DMS53 (cell line): ENCODE results near the gene TENM4.

Experiments used
- DNase-seq: peaks from one replicate; lab custom pipeline; 2025; lab: John Stamatoyannopoulos, UW

TENM4 gene

DNA sequence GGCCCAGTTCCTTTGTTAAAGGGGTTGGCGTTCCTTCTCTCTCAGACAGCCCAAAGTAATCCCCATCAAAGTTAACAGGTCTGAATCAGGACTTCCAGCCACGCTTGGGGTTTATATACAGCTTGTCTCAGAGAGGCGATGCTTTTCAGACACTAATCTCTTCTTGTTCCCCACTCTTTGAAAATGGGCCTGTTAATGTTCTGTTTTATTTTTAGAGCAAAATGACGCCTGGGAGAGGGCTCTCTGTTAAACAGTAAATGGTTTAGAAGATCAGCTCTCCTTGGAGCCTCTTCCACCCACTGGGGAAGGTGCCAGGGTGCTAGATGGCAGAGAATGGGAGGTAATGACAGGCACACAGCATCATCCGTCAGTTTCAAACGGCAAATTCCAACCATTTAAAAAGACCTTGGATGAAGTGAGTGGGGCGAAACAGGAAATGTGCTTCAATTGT is 630.2 kb downstream of the TENM4 start:
- no peak for DNase-seq

DNA sequence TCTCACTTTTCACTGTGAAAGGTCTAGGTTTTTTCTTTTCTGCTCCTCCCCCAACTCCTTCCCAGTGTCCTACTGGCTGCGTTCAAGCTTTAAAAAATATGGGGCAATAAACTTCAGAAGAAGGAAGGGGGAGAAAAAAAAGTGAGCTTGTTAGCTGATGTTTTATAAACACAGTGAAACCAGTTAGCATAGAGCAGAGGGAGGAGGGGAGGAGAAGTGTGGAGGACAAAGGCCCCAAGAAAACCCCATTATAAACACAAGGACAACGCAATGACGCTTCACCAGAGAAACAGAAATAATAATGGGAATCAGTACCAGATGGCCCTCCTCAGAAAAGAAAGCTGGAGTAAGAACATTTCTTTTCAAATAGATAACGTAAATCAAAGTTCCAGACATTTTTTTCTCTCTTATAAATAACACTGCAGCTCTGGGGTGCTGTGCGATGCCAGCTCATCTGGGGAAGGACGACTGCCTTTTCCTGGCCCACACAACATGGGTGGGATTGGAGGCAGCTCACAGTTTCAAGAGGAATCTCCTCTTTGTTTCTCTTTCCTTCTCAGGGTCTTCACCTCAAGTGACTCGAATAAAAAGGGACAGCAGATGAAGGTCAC is 630.8 kb downstream of the TENM4 start:
- DNase-seq, result no peak

DNA sequence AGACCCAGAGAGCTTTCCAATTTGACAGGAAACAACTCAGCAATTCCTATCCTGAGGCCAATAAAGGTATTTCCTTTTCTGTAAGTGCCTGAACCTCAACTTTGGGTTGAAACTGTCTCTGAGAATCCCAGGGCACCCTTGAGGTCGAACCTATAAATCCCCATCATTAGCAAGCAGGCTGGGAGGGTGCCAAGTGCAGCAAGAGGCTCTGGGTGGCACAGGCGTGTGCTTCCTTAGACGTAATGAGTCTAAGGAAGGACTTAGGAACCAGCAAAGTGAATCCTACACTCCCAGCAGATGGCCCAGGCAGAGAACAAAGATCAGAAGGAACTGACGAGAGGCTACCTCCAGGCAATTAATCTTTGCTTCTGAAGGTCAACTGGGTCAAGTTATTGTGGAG is 631.9 kb downstream of the TENM4 start:
- DNase-seq, result no peak

DNA sequence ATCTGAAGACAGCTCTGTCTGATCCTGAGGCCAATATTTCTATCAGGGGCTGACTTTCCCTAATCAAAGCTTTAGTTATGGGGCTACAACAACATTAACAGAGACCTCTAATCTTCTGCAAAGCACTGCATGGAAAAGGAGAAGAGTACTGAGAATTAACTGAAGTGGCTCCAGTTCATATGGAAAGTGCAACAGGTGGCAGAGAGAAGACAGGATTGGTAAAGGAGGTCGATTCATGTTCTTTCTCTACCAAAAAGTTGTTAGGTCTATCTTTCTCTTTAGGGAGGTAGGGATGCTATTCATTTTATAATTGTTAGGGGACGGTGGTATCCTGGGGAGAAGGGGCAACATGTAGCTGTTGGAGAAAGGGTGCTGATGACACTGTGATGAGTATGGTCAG is 633.5 kb downstream of the TENM4 start:
- no peak for DNase-seq

DNA sequence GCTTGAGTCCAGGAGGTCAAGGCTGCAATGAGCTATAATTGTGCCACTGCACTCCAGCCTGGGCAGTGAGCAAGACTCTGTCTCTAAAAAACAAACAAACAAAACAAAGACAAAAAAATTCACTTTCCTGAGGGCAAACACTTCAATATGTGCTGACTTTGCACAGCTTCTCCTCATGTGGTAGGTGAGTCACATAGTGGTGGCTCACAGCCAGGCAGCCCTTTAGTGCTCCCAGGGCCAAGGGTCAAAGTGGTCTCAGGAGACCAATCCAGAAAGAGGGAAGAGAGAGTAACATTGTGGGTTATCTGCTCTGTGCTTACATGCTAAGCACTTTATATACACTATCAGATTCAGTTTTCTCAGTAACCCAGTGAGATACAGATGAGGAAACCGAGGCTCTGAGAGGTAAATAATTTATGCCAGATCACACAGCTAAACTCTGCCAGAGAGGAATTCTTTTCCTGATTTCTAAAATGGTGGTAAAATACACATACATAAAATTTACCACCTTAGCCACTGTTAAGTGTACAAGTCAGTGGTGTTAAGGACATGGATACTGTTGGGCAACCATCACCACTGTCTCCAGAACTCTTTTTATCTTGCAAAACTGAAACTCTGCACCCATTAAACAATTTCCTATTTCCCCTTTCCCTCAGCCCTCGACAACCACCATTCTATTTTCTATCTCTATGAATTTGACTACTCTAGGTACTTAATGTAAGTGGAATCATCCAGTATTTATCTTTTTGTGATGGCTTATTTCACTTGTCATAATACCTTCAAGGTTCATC is 634.4 kb downstream of the TENM4 start:
- DNase-seq, result peak; percentile 88

DNA sequence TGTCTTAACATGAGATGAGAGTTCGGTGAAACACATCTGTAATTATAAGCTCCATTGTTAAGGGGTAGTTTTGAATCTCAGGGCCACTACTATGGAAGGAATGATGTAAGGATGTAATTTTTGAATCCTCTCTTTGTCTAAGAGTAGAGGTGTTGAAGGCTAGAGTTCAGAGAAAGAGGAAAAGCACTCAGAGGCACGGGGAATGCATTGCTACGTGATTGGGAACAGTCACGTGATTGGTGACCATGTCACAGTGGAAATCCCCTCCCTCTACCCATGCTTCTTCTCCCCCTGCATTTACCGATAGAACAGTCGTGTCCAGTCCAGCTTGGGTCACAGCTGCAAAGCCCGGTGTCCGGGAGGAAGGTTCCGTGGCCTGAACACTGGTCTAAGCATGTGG is 635.8 kb downstream of the TENM4 start:
- DNase-seq, result no peak

DNA sequence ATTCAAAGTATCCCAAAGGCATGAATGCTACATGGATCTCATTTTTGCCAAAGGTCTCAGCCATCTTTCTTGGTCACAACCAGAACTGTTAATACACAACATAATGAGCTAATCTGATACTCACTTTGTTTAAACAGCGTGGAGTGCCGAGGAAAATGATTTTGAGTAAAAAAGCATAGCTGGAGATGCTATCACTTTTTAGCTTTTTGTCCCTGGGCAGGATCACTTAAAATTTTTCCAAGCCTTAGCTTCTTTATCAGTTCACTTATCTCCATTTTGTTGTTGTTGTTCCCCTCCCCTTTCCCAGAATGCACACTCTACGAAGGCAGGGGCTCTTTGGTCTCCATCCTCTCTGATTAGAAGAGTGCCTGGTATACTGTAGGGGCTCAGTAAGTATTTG is 636.8 kb downstream of the TENM4 start:
- no peak for DNase-seq

DNA sequence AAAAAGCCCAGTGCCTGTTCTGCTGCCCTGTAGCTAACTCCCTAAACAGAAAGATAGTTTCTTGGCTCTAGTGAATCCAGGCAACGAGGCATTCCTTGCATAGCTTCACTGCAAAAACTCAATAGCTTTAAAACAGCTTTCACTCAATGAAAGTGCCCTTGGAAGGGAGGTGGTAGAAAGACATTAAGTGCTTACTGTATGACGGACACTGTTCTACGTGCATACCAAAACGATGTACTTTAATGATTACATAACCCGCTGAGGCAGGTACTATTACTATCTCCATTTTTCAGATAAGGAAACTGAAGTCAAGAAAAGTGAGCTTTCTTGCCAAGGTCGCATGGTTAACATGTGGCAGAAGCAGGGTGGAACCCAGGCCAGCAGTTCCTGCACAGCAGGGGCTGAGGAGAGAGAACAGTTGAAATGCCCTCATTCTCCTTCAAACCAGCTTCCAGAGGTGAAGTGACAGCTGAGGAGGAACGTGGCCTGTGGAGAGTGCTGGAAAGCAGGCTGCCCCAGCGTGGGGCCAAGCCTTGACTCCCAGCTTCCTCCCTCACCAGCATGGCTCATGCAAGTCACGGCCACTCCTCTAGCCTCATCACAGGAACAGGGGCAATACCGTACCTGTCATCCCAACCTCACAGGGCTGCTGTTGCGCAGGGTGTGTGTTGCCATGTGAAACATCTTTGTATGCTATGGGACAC is 638.6 kb downstream of the TENM4 start:
- DNase-seq, result peak; percentile 50

DNA sequence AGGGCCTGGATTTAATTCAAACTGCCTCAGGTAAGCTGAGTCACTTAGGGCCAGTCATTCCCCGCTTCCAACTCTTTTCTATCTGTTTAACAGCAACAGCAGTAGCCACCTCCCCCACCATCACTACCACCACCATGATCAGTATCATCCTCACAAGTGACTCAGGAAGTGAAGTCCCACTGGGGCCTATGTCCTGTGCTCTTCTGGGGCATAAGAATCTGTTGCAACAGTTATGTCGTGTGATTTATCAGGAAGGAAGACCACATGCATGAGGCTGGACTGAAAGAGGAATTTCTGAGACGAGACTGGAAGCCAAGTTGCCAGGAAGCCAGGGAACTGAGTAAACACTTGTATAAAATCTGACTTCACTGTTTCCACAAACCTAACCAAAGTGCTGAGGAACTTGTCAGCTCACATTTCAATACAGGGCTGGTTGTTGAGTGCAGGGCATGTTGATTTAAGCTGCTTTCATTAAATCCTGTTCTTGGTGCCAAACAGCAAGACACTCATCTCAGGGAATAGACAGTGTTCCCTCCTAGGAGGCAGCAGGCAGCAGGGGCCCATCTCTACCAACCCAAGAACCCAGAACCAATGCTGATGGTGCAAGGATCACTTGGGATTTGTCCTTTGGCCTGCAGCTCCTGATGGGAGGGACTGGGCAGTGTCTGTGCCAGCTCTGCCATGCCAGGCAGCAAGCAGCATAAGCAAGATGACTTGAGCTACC is 639.5 kb downstream of the TENM4 start:
- DNase-seq, result peak; percentile 95

DNA sequence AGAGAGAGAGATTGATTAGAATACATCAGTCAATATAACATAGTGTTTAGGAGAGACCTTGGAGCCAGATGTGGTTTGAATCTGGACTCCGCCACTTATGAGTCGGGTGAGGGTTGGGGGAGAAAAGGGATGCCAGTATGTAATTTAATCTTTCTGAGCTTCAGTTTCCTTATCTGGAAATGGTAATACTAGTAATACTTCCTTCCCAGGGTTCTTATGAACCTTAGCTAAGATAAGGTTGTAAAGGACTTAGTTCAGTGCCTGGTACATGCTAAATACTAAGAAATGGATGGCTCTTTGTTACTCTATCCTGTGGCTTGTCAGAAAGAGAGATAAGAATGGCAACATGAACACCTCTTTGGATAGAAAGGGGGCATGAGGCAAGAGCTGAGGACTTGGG is 640.1 kb downstream of the TENM4 start:
- DNase-seq, result peak; percentile 54

DNA sequence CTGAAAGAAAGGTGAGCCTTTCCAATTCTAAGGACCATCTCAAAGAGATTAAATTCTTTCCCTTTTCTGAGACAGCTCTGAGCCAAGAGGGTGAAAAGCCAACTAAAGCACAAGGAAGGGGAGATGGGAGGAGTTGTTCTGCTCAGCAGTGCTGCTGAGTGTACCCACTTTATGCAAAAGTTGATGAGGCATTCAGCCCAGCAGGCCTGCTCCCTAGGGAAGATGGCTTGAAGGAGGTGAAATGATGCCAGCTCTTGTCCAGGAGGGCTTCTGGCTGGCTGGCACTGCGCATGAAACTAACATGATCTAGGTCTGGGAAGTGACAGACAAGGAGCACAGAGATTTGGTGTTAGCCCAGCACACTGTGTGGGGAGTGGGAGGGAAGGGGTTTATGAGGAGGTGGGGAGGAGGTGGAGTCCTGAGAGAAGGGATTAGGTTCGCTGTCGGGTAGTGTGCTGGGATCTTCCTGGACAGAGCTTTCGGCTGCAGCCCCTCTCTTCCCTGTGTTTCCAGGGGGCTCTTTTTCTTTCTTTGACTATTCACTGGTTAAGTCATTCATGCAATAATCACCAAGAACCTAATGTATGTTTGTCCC is 640.6 kb downstream of the TENM4 start:
- no peak for DNase-seq

DNA sequence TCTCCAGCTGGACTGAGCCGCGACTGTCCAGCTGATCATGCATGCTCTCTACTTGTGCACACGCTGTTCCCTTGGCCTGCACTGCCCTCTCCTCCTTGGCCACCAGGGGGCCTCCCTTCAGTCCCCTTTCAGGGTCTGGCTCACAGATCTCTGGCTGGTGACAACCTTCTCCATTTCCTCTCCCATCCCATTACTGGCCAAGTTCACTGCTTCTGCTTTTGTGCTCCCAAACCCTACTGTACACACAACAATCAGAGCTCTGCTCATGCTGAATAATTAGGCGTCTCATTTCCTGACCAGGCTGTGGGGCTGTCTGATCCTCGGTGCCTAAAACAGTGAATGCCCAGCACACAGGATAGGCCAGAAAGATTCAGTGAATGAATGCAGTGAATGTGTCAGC is 642.2 kb downstream of the TENM4 start:
- DNase-seq, result peak; percentile 92

DNA sequence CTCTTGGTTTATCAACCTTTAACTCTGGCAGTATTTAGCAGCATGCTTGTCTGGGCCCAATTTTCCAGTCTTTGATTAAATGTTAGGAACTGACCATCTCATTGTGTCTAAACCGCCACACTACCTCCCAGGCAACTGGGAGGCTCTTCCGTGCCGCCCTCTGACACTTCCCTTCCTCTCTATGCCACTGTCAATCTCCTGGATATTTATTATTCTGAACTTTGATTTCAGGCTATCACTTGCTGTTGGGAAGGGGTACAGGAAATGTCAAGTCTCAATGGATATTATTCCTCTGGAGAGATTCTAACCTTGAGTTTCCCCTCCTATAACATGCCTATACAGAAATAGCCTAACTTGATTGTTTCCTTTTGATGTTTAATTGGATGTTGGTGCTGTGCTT is 643.3 kb downstream of the TENM4 start:
- DNase-seq, result no peak

DNA sequence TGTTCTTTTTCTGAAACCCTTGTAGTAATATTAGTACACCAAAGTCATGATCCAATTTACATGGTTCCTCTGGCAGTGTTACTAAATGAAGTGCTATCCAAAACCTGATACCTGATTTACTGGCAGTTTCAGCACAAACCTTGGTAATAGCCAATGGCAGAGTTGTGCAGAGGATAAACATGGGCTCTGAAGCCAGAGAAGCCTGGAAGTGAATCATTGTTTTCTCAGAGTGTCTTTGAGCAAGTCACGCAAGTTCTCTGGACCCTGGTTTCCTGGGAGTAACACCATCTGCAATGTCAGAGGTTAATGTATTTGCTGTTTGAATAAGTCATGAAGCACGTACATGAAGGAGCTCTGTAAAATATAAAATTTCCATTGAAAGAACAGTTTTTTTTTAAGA is 643.9 kb downstream of the TENM4 start:
- DNase-seq, result peak; percentile 49

DNA sequence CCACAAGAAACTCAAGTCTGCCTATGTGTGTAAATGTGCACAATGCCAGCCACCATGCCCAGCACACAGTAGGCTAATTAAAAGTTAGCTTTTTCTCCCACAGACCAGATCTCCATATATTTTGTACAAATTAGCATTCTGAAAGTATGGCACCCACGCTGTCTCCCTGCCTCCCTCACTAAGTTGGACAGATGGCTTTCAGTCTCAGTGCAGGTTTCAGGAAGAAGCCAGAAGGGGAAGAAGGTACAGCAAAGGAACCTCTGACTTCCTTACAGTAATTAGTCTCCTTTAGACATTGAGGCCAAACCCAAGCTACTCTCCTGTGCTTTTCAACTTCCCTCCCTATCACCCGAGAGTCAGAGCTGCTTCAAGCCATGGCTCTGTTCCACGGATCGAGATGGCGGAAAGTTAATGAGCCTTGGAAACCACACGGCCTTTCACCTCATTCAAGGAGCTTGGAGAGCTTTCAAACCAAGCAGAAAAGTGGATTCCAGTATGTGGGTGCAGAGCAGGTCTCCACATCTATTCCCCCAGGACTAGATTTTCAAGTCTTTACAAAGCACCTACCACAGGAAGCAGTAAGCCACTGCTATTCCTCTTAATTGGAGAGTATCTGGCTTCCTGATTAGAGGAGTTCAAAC is 645.1 kb downstream of the TENM4 start:
- peak; percentile 44 for DNase-seq

DNA sequence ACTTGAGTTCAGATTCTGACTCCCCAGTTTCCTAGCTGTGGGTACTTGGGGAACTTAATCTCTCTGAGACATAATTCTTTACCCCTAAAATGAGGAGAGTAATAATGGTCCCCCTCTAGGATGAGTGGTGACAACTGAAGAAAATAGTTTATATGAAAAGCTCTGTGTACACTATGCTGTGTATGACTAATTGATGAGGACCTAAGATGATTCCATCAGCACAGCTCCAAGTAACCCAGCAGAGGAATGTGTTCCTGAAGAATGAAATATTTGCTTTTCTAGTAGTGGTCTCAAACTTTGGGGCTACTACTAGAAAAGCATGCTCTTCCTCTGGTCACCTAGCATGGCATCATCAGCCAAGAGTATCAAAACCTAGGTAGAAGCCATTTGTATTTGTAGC is 648.9 kb downstream of the TENM4 start:
- DNase-seq, result no peak

DNA sequence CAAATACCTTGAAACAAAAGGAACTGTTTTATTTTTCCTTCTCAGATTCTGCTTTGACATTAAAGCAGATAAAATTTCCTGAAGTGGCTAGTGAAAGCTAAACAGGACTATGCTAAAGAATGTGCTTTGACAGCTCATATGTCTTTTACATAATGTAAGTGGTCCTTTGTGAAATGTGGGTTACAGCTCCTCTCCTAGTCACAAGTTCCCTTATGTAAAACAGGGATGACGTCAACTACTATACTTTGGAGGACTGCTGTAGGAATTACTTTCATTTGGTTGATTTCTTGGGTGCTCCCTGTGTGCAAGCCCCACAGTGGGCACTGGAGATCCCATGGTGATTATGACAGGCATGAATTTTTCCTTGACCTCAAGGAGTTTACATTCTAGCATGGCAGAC is 649.6 kb downstream of the TENM4 start:
- DNase-seq, result no peak

DNA sequence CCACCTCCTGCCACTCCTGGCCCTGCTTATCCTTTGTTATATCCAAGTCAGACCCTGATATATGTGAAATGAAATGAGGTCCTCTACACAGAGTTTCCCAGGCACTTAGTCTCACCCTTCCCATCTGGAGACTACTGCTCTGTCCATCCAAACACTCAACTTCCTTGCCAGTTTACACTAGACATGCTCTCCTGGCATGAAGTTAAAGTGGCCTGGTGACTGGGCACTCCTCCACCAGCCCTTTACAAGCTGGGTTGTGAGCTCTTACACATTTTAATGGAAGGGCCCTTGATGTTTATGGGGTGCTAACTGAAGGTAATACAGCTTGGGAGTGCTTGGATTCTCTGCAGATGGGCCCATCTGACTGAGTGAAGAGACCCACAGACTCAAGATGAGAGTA is 650.0 kb downstream of the TENM4 start:
- peak; percentile 38 for DNase-seq

DNA sequence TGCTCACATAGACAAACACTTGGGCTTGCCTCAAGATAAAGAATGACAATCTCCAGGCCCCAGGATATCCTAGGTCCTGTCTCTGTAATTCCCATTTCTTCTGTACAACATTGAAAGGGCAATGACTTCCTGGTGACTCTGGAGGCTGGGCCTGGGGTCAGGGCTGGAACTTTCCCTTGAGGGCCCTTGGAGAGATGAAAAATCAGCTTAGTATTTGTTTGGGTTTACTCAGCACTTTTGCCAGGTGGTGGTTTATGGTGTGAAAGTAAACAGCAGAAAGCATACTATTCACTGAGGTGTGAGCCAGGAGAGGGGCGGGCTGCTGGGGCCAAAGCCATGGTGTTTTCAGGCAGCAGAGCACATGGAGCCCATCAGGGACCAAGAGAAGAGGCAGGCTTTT is 651.5 kb downstream of the TENM4 start:
- DNase-seq, result peak; percentile 85

DNA sequence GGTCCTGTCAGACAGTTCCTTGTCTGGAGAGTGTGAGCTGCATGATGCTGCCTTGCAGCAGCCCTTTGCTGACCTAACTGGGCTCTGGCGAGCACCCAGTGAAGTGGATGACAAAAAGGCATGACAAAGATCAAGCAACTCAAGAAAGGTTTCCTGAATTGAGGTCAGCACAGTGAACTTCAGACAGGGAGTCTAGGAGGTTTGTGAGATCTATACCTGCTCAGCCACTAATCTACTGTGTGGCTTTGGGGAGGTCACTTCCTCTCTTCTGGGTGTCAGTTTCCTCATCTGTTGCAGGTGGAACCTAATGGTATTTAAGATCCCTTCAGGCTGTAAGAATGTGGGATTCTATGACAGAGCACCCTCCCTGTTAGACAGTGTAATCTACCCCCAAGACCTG is 652.3 kb downstream of the TENM4 start:
- peak; percentile 48 for DNase-seq

DNA sequence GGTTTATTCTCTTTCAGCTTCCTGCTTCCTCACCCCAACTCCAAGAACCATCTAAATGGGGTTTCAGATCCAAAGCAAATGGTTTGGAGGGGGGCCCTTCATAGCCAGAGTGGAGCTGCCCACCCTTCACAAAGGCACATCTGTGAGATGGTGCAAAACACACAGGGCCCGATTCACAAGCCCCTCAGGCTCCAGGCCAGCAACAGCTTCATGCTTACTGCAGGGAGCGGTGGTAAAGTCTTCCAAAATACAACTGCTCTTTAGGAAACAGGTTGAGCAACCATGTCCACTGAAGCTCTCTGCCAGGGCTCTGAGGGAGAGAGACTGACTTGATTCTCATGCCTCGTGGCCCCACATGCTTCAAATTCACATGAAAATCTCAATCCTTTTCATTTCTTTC is 653.1 kb downstream of the TENM4 start:
- DNase-seq, result peak; percentile 20

DNA sequence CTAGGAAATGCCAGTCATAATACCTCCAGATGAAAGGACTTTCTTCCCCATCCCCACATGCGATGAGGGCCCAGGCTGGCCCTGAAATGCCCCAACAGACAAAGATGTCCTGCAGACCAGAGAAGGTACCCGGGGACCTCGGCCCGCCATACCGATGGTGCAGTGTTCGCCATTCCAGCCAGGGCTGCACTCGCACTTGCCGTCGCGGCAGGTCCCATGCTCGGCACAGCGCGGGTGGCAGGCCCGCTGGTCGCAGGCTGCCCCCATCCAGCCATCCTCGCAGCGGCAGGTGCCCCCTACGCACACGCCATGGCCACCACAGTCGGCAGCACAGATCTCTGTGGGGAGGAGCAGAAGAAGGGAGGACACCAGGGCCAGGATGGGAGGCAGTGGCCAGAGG is 654.1 kb downstream of the TENM4 start:
- no peak for DNase-seq
